ENCODE measurements around the gene PTCHD4. TPM values are rescaled to one million over a fixed set of nuclear protein-coding genes. Genes with fewer than 3 reads are reported as not detected.

PTCHD4 gene
- 1 to 10 TPM in 2 of 4 donors, under 1 TPM in 2; 0.56 to 2.2 (median 0.91) TPM for total RNA-seq

- ATAC-seq (ENCODE audit: low FRiP score) (no peak), DNase-seq (ENCODE audit: low spot score) (no peak)
- no peak for TF ChIP-seq CTCF (IDR thresholded peaks at IDR 0.05)
These were observed at the start of gene PTCHD4 for GRCh38 chr6:48111143-48111506. Gene PTCHD4, minus strand, starts transcription at chr6:48111197. Its CDS starts 42,240 bp downstream, at chr6:48068957.

DNA sequence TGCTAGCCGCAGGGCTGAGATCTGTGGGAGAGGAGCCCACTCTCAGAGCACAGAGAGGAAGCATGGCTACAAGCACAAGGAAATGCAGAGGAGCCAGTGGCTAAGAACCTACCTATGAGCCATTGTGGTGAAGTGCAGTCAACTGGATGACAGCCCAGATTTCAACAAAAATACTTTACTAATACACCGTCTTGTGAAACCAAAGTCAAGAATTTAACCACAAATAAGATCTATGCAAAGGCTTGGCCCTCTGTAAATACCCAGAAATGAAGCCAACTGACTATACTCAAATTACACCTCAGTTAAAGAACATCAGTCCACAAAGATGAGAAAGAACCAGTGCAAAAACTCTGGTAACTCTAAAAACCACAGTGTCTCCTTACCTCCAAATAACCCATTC lies 40.1 kb upstream of the PTCHD4 start:
- no peak for TF ChIP-seq CTCF (IDR thresholded peaks at IDR 0.05)
- no peak for ATAC-seq (ENCODE audit: low FRiP score)
- no peak for DNase-seq (ENCODE audit: low spot score)

- DNase-seq (ENCODE audit: low spot score), result no peak
- TF ChIP-seq CTCF (IDR thresholded peaks at IDR 0.05), result no peak
These were observed 39.7 kb upstream of the PTCHD4 start for GRCh38 chr6:48150701-48151100.

GRCh38 chr6:48147051-48147450 lies 36.1 kb upstream of the PTCHD4 start:
- ATAC-seq (ENCODE audit: low FRiP score) (no peak), DNase-seq (ENCODE audit: low spot score) (no peak)
- no peak for TF ChIP-seq CTCF (IDR thresholded peaks at IDR 0.05)

More at GRCh38 chr6:48150701-48151100, 39.7 kb upstream of the PTCHD4 start:
- ATAC-seq (ENCODE audit: low FRiP score), result no peak

- ATAC-seq (ENCODE audit: low FRiP score) (no peak), DNase-seq (ENCODE audit: low spot score) (no peak)
- TF ChIP-seq CTCF (IDR thresholded peaks at IDR 0.05), result no peak
These were observed 33.0 kb upstream of the PTCHD4 start for GRCh38 chr6:48144021-48144420.

DNA sequence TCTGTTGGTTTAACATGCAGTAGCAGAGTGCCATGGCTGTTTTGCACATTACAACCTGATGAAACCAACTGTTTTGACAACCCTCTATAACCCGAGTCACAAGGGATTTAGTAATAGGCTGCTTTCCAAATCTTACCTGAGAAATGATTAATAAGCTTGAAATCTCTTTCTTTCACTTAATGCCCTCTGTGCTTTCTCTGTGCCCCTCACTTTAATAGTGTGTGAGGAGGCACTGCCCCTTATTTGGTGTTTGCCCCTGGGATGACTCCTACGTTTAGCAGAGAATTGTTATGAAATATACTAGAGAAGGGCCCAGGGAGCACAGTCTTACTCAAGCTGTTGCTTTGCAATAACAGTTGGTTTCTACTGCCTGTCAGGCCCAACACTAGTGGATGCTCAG lies 31.0 kb upstream of the PTCHD4 start:
- no peak for DNase-seq (ENCODE audit: low spot score)
- no peak for TF ChIP-seq CTCF (IDR thresholded peaks at IDR 0.05)
- ATAC-seq (ENCODE audit: low FRiP score), result no peak

DNA sequence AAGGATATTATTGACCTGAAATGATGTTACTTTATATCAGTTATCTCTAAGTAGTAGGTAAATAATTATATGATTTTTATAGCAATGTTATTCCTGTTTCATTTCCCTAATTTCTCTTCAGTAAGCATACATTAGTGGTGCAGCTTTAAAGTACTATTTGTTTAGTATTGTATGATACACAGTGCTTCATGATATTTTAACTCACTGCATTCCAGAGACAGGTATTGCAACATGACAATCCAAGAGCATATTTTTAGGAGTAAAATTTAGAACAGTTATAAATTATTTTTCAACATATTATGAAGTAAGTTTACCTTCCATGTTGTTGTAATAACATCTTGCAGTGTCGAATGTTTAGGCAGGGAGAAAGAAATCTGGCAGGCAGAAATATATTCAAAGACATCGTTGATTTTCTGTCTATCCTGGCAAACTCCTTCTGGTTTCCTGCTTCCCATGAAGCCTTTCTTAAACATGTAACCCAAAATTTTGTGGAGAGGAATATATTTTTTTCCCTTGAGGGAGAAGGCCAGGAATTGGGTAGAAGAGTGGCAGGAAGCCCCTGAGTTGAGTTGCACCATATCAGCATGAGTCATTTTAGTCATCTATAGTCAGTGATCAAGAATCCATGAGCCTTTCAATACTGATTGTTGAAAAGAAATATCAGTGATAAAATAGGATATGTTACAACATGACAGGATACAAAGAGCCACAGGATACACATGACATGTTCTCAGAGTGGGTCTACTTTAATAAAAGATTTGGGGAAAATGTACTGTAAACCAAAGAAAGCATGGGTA lies 29.0 kb upstream of the PTCHD4 start:
- no peak for ATAC-seq (ENCODE audit: low FRiP score)
- DNase-seq (ENCODE audit: low spot score), result no peak
- TF ChIP-seq CTCF (IDR thresholded peaks at IDR 0.05), result no peak
